Ovary (tissue), 3 donors: ENCODE data around the gene OR2L5.

Experiments used
- CTCF ChIP-seq, 3 donors: fragments of 450-650 bp in 2 of 3; fragments of 200-600 bp in 1 of 3; IDR thresholded peaks; one replicate each; pipeline versions ENCODE4 v1.5.1 to v1.8.0; 2016 to 2022; ENCODE audit warnings: antibody characterized with exemption in 3 of 3, mild to moderate bottlenecking in 1 of 3
- POLR2A ChIP-seq: fragments of 450-650 bp; IDR thresholded peaks from one replicate; pipeline ENCODE4 v1.6.1; 2017; ENCODE audit warnings: antibody characterized with exemption, mild to moderate bottlenecking, moderate library complexity
- donor health status: DM: no; HTN: no; CAD: no.

DNA sequence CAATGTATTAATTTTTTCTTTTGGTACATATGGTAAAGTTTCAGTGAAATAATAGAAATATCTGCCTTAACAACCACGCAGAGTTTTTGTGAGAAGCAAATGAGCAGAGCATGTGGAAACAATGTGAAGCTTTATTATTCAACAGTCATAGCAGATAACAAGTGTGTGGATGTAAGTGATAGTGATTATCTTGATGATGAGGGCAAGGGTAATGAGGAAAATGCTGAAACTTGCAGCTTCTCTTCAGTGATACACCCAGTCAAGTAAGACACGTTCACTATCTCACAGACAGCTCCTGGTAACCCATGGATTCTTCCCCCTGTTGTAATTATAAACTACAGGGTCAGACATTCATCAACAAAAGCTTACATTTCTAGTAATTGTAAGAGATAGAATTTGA, 14.6 kb upstream of the OR2L5 start:
- no peak for TF ChIP-seq POLR2A
- no peak for TF ChIP-seq CTCF (IDR thresholded peaks at IDR 0.05)
